Measurements from ENCODE around the gene PRKCZ.

DNA sequence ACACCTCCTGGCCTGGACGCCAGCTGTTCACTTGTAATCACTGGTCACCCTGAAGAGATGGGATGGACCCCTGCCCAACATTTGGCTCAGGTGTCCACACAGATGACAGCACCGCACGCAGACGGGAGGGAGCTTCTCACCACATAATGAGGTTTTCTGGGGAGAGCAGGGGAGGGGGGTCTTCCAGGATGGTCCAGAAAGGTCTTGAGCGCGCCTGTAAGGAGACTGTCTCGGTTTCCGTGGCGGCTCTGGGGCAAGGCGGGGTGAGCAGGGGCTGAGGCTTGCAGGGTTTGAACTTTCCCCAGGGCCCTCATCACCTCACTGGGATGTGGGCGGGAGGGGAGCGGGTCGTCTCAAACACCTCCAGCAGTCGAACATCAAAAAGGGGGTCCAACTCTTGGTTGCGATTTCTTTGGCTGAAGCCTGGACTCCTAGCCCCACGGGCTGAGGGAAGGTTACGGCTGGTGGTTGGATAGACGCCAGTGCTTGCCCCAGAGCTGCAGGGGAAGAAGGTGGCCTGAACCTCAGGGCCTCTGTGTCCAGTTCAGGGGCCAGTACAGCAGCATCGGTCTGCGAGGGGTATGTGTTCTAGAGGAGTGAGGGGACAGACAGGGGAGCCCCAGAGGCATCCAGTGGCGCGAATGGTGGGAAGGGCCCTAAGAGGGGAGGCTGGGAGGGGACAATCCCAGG lies 53.8 kb downstream of the PRKCZ start:
- TF ChIP-seq CTCF (conservative IDR thresholded peaks at IDR 0.05; ENCODE audit: low read depth, low read length): no peak
- TF ChIP-seq EZH2 (IDR thresholded peaks at IDR 0.05; ENCODE audit: borderline replicate concordance, low read depth, low read length, poor library complexity, severe bottlenecking): no peak
